H1 (cell line): Measurements from ENCODE around the gene ODAD3.

Source experiments
- ASH2L ChIP-seq: fragments of 200-600, 300-600 bp; sonication (generic); IDR thresholded peaks from one replicate; pipeline ENCODE4 v1.7.1; 2017; ENCODE audit warnings: low read length
- CEBPB ChIP-seq: IDR thresholded peaks from 2 replicates; pipeline ENCODE4 v1.6.1; 2012; ENCODE audit warnings: low read depth, low read length
- CHD2 ChIP-seq: IDR thresholded peaks from 2 replicates; pipeline ENCODE4 v1.6.1; 2012; ENCODE audit warnings: low read length, improper control_type of control experiment
- CTCF ChIP-seq, 3 experiments: IDR thresholded peaks; 1 replicate in 2 of 3; 2 replicates in 1 of 3; pipeline versions ENCODE4 v1.5.1 to v1.6.1; 2011; ENCODE audit warnings: low read length in 3 of 3, mild to moderate bottlenecking in 3 of 3, inconsistent platforms in 2 of 3, low read depth in 1 of 3, moderate library complexity in 1 of 3; ENCODE audit not compliant: insufficient read depth in 1 of 3; ENCODE audit errors: control extremely low read depth in 1 of 3
- EP300 ChIP-seq, 2 experiments: IDR thresholded peaks; 1 replicate in 1 of 2; 2 replicates in 1 of 2; pipeline ENCODE4 v1.6.1; 2011 to 2012; ENCODE audit warnings: low read depth in 2 of 2, low read length in 2 of 2, mild to moderate bottlenecking in 2 of 2, borderline replicate concordance in 1 of 2, inconsistent platforms in 1 of 2, moderate library complexity in 1 of 2
- GTF2F1 ChIP-seq: IDR thresholded peaks from 2 replicates; pipeline ENCODE4 v1.6.1; 2012; ENCODE audit warnings: low read depth, low read length, improper control_type of control experiment, borderline replicate concordance
- JUND ChIP-seq: IDR thresholded peaks from 2 replicates; pipeline ENCODE4 v1.6.1; 2011; ENCODE audit warnings: mild to moderate bottlenecking, improper control_type of control experiment, low read length
- POLR2A ChIP-seq, 2 experiments: IDR thresholded peaks; 1 replicate in 1 of 2; 2 replicates in 1 of 2; pipeline ENCODE4 v1.6.1; 2011; ENCODE audit warnings: low read depth in 2 of 2, low read length in 2 of 2, mild to moderate bottlenecking in 2 of 2; ENCODE audit errors: control extremely low read depth in 1 of 2
- POLR2AphosphoS5 ChIP-seq: IDR thresholded peaks from 2 replicates; pipeline ENCODE4 v1.6.1; 2011; ENCODE audit warnings: low read depth, low read length
- RAD21 ChIP-seq, 2 experiments: IDR thresholded peaks in 1 of 2; conservative IDR thresholded peaks in 1 of 2; 2 replicates each; pipeline ENCODE4 v1.6.1; 2011; ENCODE audit warnings: low read depth in 2 of 2, low read length in 2 of 2, improper control_type of control experiment in 1 of 2, inconsistent platforms in 1 of 2, mild to moderate bottlenecking in 1 of 2, moderate library complexity in 1 of 2
- RFX5 ChIP-seq: IDR thresholded peaks from 2 replicates; pipeline ENCODE4 v1.6.1; 2011; ENCODE audit warnings: low read depth, low read length, improper control_type of control experiment, borderline replicate concordance
- SRF ChIP-seq: IDR thresholded peaks from 2 replicates; pipeline ENCODE4 v1.6.1; 2011; ENCODE audit warnings: mild to moderate bottlenecking, low read depth, low read length, moderate library complexity
- USF2 ChIP-seq: IDR thresholded peaks from 2 replicates; pipeline ENCODE4 v1.6.1; 2011; ENCODE audit warnings: low read length, improper control_type of control experiment

GRCh38 chr19:11400798-11401197 lies 34.1 kb downstream of the ODAD3 start:
- TF ChIP-seq CTCF (IDR thresholded peaks at IDR 0.05; ENCODE audit: control extremely low read depth in 1 of 3, insufficient read depth in 1 of 3, low read depth in 1 of 3, low read length in 3 of 3) (no peak), GTF2F1 (no peak), RFX5 (no peak), EP300 (IDR thresholded peaks at IDR 0.05; ENCODE audit: borderline replicate concordance in 1 of 2, low read depth in 2 of 2, low read length in 2 of 2) (no peak), CEBPB (no peak), POLR2AphosphoS5 (no peak), POLR2A (IDR thresholded peaks at IDR 0.05; ENCODE audit: control extremely low read depth in 1 of 2, low read depth in 2 of 2, low read length in 2 of 2) (no peak), ASH2L (no peak), SRF (no peak), JUND (no peak), CHD2 (no peak), RAD21 (IDR thresholded peaks at IDR 0.05 in 1 of 2, conservative IDR thresholded peaks at IDR 0.05 in 1 of 2; ENCODE audit: low read depth in 2 of 2, low read length in 2 of 2) (no peak), USF2 (no peak)
